ENCODE measurements around the gene HAND2.

Gene HAND2

DNA sequence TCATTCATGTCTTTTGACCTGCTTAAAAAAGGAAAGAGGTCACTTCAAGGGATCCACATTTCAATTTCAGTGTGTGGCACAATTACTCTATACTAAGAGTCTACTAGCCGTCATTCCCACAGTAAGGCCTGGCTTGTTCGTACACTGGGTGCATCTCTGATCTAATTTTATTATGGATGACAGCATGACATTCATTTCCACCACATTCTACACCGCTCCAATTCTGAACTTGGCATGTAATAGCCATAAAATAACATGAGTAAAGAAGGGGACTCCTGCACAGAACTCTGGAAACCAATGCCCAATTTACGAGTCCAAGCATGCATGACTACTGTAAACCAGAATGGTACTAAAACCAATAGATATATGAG lies 51.1 kb downstream of the HAND2 start:
- TF ChIP-seq, protein P1, sequence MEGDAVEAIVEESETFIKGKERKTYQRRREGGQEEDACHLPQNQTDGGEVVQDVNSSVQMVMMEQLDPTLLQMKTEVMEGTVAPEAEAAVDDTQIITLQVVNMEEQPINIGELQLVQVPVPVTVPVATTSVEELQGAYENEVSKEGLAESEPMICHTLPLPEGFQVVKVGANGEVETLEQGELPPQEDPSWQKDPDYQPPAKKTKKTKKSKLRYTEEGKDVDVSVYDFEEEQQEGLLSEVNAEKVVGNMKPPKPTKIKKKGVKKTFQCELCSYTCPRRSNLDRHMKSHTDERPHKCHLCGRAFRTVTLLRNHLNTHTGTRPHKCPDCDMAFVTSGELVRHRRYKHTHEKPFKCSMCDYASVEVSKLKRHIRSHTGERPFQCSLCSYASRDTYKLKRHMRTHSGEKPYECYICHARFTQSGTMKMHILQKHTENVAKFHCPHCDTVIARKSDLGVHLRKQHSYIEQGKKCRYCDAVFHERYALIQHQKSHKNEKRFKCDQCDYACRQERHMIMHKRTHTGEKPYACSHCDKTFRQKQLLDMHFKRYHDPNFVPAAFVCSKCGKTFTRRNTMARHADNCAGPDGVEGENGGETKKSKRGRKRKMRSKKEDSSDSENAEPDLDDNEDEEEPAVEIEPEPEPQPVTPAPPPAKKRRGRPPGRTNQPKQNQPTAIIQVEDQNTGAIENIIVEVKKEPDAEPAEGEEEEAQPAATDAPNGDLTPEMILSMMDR (IDR thresholded peaks at IDR 0.05; ENCODE audit: low read depth, low read length): no peak
- in situ Hi-C loops (cut with HindIII; ENCODE audit: low sequenced_read_pairs): no loop called here
- H3K4me3 ChIP-seq (ENCODE audit: low read depth, low read length): no peak overlapping the region
- DNase-seq (ENCODE audit: low read depth, low spot score): no peak

DNA sequence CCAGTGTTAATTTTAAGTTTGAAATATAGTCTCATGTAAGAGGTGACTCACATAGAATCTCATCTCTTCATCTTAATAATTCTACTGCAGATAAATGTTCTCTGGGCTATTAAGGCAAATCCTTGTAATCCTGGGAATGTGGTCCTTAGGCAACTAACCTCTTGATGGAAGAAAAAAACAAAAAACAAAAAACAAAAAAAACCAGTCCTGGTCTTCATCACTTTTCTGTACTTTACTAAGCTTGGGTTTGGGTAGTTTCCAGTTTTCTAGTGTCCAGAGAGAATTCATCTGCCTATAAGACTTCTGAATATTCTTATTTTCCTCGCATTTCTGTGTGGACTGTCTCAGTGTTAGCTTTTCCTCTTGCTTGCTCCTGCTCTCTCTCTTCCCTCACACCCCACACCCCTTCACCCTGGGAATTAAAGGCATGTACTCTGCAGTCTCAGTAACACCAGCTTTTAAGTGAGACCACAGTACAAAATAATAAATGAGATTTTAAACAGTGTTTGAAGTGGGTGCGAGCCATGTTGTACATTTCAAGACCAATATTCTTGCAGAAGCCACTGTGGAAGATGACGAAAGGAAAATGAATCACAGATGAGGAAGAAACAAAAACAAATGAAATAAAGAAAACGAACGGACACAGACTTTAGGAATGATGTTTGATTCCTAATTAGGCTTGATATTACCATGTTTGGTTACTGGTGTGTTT lies 51.7 kb downstream of the HAND2 start:
- no peak overlapping the region for H3K4me3 ChIP-seq (ENCODE audit: low read depth, low read length)
- in situ Hi-C loops (cut with HindIII; ENCODE audit: low sequenced_read_pairs): no loop called here

GRCh38 chr4:173477016-173477415 lies 53.0 kb downstream of the HAND2 start:
- TF ChIP-seq, protein P1 (IDR thresholded peaks at IDR 0.05; ENCODE audit: low read depth, low read length): no peak
- in situ Hi-C loops (cut with HindIII; ENCODE audit: low sequenced_read_pairs): no loop called here
- H3K4me3 ChIP-seq (ENCODE audit: low read depth, low read length): no peak overlapping the region
- peak; percentile 37 for DNase-seq (ENCODE audit: low read depth, low spot score)

More for the DNA sequence above, 51.7 kb downstream of the HAND2 start:
- DNase-seq (ENCODE audit: low read depth, low spot score): peak; percentile 69
- TF ChIP-seq, protein P1 (IDR thresholded peaks at IDR 0.05; ENCODE audit: low read depth, low read length): no peak
